HG02840 (cell line): ENCODE measurements around the gene RNF157.
"Not testable (repeated sequence)": the region's sequence is repeated elsewhere in the genome, so short reads cannot be mapped to it uniquely, and the experiment has no call there.

Source experiments
- ATAC-seq: cut with Tn5 transposase; IDR thresholded peaks from one replicate; pipeline ENCODE4 v1.9.1; 2021; ENCODE audit warnings: mild to moderate bottlenecking, moderate library complexity, moderate number of reproducible peaks; ENCODE audit not compliant: unreplicated experiment, low FRiP score

RNF157 gene

DNA sequence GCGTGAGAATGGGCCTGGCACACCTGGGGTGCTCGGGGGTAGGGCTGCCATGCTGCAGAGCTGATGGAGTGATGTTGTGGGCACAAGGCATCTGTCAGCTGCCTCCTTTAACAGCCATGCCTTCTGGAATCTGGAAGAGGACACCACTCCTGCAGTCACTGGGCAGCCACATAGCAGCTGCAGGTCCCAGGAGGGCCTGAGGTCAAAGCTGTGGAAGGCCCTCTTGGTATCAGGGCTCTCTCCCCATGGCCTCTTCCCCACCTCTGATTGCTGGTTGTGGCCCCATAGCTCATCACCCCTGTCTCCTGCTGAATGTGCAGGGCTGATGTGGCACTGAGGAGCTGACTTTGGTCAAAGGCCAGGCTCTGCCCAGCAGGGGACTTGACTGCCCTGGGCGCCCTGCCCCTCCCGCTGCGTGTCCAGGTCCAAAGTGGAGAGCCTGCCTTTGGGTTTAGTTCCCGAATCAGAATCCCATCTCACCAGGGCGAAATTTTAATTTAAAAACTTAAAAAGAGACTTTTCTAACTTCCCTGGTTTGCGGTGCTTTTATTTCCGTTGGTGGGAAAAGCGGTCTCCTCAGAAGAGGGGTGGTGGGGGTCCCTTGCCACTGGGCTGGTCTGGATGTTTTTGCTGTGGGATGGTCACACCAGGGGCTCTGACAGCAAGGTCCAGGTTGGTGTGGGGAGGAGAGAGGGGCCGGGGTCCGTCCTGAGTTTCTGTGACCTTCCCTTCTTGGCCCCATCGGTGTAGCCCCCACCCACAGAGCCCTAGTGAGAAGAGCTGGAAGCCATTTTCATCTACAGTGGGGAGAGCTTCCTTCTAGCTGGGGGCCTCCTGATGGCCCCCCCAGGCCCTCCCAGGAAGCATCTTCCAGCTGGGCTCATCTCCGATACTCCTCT lies 30.7 kb upstream of the RNF157 start:
- ATAC-seq = no peak

DNA sequence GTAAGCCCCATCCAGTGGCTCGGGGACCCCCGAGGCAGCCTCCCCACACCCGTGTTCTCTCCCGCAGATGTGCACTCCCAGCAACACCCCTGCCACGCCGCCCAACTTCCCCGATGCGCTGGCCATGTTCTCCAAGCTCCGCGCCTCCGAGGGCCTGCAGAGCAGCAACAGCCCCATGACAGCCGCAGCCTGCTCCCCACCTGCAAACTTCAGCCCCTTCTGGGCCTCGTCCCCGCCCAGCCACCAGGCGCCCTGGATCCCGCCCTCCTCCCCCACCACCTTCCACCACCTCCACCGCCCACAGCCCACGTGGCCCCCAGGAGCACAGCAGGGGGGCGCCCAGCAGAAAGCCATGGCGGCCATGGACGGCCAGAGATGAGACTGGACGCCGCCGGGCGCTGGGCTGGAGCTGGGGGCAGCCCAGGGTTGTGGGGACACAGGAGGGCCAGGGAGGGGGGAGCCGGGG lies 29.9 kb upstream of the RNF157 start:
- ATAC-seq = no peak

DNA sequence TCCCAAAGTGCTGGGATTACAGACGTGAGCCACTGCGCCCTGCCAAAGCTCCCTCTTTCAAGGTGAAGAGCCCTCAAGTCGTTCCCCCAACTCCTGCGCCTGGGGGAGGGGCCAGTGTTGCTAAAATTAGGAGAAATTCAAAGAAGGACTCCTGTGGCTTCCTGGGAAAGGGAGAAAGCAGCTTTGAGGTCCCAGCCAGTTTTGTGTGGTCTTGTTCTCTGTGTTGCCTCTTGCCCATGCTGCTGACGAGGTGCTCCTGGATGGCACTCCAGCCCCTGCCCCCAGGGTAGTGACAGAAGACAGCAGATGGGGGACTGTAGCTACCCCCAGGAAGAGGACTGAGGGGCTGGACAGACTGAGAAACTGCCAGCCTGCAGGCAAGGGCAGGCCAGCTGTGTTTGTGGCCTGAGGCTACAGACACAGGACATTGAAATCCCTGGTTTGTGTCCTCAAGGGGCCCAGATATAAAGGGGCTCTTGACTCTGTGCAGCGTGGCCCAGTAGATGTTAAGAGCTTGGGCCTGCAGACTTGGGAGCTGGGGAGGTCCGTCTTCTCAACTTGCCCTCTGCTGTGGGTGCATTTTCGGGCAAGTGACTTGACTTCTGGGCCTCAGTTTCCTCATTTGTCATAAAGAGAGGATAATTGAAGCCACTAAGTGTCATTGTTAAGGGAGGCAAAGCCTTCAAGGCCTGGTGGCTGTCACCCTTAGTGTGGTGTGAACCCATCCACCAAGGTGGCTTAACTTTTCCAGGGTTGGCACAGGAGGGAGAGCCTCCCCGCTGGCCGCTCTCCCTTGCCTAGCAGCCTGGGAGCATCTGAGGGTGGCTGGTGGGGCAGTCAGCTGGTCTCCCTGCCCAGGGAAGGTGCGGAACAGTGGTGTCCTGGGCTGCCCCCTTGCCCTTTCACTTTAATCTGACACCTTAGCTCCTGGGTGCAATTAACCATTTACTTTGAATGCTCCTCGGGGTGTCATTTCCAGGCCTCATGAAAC lies 29.0 kb upstream of the RNF157 start:
- ATAC-seq = no peak

DNA sequence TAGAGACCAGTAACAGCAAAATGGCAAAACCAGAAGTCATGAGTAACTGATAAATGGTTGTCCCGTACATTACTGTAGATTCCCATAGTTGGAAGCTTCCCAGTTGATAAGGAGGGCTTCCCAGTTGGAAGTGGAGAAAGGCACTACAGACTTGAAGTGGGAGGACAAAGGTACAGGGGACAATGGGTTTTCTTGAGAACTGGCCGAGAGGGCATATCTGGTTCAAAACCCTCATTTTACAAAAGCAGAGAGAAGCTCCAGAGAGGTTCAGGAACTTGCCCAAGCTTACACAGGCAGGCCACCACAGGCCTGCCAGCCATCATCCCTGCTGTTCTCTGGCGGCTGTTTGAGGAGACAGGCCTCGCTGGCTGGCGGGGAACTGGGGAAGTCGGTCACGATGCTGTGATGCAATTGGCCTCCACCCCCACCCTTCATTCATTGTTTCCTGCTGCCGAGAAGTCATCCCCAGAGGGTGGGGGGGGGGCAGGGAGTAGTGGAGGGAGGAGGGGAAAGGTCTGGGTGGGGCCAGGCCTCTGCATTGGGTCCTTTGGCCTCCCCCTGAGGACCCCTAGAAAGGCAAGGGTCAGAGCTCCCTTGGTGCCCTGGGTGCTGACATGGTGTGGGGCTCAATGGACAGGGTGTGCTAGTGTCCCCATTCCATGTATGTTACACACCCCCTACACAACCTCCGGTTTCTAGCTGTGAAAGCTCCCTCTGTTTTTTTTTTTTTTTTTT lies 27.9 kb upstream of the RNF157 start:
- no peak for ATAC-seq

DNA sequence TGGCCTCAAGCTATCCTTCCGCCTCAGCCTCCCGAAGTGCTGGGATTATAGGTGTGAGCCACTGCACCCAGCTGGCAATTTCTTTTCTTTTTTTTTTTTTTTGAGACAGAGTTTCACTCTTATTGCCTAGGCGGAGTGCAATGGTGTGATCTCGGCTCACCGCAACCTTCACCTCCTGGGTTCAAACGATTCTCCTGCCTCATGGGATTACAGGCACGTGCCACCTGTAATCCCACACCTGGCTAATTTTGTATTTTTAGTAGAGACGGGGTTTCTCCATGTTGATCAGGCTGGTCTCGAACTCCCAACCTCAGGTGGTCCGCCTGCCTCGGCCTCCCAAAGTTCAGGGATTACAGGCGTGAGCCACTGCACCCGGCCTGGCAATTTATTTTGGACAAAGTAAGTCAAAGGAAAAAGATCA lies 27.3 kb upstream of the RNF157 start:
- ATAC-seq = not testable (repeated sequence)

DNA sequence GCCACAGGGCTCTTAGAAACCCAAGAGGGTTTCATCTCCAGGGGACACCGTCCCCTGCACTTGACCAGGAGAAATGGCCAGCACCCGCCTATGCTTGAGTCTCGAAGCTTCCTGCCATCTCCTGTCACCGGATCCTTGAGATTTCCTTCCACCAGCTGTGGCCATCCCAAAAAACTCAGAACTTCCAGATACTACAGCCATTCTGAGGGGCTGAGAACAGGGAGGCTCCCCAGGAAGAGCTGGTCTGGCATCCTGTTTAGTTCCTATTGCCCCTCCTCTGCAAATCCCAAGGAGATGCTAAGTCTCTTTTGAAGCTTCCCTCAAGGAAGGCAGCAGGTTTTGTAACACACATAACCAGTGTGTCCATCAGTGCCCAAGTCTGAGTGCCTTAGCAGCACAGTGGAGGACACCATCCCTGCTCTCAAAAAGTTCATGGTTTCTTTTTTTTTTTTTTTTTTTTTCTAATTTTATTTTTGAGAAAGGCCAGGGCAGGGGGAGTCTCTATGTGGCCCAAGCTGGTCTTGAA lies 26.8 kb upstream of the RNF157 start:
- ATAC-seq = no peak

DNA sequence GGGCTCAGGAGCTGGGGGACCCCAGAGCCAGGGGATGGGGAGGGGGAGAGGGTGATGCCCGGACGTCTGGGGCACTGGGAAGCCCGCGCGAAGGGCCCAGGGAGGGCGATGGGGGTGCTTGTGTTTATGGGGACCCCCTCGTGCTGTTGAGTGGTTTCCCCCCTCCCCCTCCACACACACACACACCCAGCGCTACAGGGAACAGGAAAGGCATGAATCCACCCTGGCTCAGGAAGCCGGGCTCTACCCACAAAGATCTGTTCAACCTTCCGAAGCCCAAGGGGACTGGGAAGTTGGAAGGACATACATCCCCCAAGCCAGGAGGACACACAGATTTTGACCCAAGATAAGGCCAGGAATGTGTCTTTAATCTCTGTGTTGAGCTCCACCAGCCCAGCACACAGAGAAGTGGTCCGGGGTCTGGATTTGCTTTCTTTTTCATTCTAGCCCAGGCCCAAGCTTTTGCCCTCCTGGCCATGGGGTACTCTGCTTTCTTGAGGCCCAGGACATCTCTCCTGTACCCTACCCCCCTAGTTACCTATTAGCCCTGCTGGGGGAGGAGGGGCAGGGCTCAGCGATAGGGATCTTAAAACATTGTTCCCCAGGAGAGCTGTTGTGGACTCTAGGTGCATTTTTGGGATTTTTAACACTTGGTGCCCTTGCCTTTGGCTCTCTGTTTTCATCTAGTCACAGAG lies 26.1 kb upstream of the RNF157 start:
- no peak for ATAC-seq

DNA sequence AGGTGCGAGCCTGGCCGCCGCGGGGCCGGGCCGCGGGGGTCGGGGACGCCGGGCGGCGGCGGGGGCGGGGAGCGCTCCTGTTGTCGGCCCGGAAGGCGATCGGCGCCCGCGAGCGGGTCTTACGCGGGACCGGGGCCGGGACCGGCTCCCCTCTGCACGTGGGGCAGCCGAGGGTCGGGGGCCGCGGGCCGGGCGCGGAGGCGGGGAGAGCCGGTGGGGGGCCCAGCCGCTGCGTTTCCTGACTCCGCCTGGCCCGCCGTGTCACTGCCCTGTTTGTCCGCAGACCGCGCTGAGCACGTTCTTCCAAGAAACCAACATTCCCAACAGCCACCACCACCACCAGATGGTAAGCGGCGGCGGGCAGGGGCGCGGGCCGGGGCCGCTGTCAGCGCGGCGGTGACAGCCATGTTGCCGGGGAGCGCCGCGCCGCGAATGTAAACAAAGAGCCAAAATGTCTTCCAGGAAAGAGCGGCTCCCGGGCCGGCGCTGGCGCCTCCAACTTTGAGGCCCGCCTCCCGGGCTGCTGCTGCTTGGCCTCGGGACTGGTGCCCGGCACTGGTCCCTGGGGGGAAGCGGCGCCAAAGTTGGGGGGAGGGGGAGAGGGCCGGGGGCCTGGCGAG lies 25.4 kb upstream of the RNF157 start:
- no peak for ATAC-seq

DNA sequence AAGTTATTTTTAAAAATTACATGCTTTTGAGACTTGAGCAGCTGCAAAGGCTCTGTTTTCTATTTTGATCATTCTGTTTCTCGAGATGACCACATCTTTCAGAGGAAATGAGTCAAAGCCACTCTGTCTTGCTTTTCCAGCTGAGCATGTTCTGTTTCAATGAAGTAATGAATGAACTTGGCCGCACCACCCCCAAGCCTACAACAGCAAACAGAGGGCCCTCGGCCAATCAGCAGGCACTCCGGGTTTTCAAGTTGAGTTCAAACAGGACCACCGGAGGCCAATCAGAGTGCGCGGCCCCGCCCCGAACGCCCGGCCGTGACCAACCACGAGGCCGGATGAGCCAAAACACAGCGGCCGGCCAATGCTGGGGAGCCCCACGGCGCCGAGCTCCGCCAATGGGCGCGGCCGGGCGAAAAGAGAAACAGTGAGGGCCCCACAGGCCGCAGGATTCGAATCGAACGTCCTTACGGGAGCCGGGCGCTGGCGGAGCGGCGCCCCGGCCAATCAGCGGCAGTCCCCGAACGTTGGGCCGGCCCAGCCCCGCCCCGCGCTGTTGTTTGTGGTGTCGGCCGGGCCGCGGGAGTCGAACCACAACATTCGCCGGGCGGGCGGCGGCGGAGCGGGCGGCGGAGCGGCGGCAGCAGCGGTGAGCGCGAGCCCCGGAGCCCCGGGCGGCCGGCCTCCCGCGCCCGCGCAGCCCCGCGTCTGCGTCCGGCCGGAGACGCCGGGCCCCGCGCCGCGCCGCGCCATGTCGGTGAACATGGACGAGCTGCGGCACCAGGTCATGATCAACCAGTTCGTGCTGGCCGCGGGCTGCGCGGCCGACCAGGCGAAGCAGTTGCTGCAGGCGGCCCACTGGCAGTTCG lies 24.7 kb upstream of the RNF157 start, which contains the start of gene UBALD2:
TSS of gene UBALD2 (plus strand) at position 594 of the 869 bp plus-strand sequence. CDS start at position 752, 158 bp downstream.
- peak; percentile 73 for ATAC-seq

DNA sequence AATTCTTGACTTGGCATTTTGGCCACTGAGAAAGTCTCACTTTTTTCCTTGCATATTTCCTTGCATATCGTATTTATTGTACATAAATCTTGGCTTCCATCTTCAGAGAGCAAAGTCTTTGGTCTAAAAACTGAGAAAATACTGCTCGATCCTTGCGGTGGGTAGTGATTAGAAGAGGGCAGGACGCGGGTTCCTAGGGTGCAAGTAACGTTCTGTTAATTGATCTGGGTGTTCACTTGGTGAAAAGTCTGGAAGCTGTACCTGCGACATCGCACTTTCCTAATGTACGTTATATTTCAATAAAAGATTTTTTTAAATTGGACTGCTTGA lies 24.1 kb upstream of the RNF157 start:
- ATAC-seq = no peak

DNA sequence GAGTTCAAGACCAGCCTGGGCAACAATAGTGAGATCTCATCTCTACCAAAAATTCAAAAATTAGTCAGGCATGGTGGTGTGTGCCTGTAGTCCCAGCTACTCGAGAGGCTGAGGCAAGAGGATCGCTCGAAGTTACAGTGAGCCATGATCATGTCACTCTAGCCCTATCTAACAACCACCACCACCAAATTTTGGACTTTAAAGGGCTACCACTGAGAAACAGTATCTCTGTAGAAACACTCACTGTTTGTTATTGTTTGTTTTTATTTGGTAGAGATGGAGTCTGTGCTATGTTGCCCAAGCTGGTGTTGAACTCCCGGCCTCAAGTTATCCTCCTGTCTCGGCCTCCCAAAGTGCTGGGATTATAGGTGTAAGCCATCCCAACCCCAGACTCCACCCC lies 23.6 kb upstream of the RNF157 start:
- no peak for ATAC-seq

DNA sequence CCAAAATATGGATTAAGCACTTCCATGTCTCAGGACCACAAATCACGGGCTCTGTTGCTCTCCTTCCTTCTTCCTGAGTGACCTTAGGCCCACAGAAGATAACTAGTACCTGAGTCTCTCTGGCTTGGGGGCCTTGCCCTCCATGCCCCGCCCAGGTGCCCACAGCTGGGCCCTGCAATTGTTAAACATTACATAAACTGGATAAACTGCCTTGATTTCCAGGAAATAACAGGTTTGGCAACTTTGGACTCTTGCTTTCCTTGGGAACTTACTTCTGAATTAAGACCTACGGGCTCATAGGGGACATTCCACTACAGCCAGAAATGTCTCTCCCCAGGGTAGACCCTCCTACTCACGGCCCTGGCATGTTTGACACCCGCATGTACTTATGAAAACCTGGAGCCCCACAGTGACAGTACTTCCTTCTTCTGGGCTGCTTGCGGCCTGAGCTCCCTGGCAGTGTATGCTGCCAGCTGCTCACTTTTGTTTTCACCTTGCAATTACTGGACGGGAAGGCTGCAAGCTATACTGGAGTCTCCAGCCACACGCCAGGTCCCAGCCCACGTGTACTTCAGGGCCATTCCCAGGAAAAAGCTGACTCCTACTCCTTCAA lies 22.5 kb upstream of the RNF157 start:
- no peak for ATAC-seq

DNA sequence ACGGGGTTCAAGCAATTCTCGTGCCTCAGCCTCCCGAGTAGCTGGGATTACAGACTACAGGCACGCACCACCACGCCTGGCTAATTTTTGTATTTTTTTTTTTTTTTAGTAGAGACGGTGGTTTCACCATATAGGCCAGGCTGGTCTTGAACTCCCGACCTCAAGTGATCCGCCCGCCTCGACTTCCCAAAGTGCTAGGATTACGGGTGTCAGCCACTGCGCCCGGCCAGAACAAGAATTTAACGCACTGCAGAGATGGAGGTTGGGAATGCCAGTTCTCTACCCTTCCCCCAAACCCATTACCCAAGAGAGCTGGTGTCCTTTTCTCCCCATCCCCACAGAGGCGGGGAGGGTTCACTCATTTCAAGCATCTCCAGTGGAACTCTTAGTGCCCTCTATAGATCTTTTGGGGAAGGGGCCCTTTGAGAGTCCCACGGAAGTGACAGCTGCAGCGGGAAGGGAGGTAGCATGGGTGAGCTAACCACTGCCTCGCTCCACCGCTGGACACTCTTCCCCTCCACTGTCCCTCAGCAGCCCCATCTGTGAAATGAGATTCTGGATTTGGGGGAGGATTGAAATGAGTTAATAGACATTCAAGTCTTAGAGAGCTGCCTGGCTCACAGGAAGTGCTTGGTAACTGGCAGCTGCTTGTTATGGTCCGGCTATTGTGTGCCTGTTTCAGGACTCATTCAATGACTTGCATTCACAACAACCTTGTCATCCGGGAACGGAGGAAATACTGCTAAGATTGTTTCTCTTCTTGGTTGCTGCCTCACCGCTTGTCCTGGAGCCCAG lies 21.3 kb upstream of the RNF157 start:
- ATAC-seq = no peak

DNA sequence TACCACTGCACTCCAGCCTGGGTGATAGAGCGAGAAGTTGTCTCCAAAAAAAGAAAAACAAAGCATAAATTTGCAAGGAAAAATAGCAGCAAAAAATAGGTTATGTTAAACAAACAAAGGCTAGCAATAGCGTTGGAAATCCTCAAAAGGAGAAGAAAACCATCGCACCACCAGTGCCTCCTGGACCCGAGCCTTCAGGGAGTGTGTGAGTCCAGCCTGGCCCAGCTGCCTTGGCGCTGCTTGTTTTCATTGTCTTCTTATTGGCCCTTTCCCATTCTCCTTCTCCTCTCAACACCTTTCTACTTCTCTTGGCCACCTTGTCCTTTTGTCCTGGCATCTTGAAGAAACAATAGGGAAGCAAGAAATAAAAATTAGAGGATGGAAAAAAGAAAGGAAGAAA lies 20.4 kb upstream of the RNF157 start:
- no peak for ATAC-seq

DNA sequence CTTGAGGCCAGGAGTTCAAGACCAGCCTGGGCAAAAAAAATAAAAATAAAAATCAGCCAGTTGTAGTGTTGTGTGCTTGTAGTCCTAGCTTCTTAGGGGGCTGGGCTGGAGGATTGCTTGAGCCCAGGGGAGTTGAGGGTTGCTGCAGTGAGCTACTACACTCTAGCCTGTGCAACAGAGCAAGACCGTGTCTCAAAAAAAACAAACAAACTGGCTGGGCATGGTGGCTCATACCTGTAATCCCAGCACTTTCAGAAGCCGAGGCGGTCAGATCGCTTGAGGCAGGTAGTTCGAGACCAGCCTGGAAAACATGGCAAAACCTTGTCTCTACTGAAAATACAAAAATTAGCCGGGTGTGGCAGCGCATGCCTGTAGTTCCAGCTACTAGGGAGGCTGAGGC lies 19.9 kb upstream of the RNF157 start:
- no peak for ATAC-seq

DNA sequence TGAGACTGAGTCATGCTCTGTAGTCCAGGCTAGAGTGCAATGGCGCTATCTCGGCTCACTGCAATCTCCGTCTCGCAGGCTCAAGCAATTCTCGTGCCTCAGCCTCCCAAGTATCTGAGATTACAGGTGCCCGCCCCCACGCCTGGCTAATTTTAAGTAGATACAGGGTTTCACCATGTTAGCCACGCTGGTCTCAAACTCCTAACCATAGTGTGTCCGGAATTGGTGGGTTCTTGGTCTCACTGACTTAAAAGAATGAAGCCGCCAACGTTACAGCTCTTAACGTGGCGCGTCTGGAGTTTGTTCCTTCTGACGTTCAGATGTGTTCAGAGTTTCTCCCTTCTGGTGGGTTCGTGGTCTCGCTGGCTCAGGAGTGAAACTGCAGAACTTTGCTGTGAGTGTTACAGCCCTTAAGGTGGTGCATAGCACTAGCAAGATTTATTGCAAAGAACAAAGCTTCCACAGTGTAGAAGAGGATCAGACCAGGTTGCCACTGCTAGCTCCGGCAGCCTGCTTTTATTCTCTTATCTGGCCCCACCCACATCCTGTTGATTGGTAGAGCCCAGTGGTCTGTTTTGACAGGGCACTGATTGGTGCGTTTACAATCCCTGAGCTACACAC lies 16.2 kb upstream of the RNF157 start:
- not testable (repeated sequence) for ATAC-seq
